Glutamatergic neuron (in vitro differentiated cells): Measurements from ENCODE around the gene KRT32. TPM values are rescaled to one million over a fixed set of nuclear protein-coding genes. Genes with fewer than 3 reads are reported as not detected.
"Not testable (repeated sequence)": the region's sequence is repeated elsewhere in the genome, so short reads cannot be mapped to it uniquely, and the experiment has no call there.

Source experiments
- DNase-seq: peaks from one replicate; pipeline ENCODE4 v3.0.0; 2022
- H3K27ac Mint-ChIP-seq: one replicate; pipeline ENCODE4 v1.8.0; 2020; ENCODE audit warnings: mild to moderate bottlenecking, mixed read lengths, inconsistent platforms; ENCODE audit not compliant: unreplicated experiment
- H3K27me3 Mint-ChIP-seq: one replicate; pipeline ENCODE4 v1.8.0; 2020; ENCODE audit warnings: mild to moderate bottlenecking, moderate library complexity, mixed read lengths, inconsistent platforms; ENCODE audit not compliant: unreplicated experiment
- H3K36me3 Mint-ChIP-seq: one replicate; pipeline ENCODE4 v1.8.0; 2020; ENCODE audit warnings: mild to moderate bottlenecking, mixed read lengths, inconsistent platforms; ENCODE audit not compliant: unreplicated experiment
- H3K4me1 Mint-ChIP-seq: one replicate; pipeline ENCODE4 v1.8.0; 2020; ENCODE audit warnings: mild to moderate bottlenecking, low read depth, mixed read lengths, inconsistent platforms; ENCODE audit not compliant: unreplicated experiment
- H3K4me3 Mint-ChIP-seq: one replicate; pipeline ENCODE4 v1.8.0; 2020; ENCODE audit warnings: mild to moderate bottlenecking, mixed read lengths, inconsistent platforms; ENCODE audit not compliant: unreplicated experiment
- H3K9me3 Mint-ChIP-seq: one replicate; pipeline ENCODE4 v1.8.0; 2020; ENCODE audit warnings: mild to moderate bottlenecking, moderate library complexity, mixed read lengths, inconsistent platforms; ENCODE audit not compliant: unreplicated experiment
- CTCF ChIP-seq: fragments of 200-600 bp; sonication (generic); IDR thresholded peaks from one replicate; pipeline ENCODE4 v1.5.0; 2021; ENCODE audit not compliant: partially characterized antibody, unreplicated experiment
- total RNA-seq: library from RNA; stranded (reverse); fragmentation: NEBNext Ultra II Directional; extraction: Animal tissue kit (Norgen Biotek cat#: 25700); gene quantifications from one replicate; pipeline ENCODE4 v1.2.1, GENCODE V29; 2021; ENCODE audit not compliant: unreplicated experiment

Gene KRT32
- total RNA-seq, 1 donor from 2014 or later: not detected

GRCh38 chr17:41434415-41434814, 32.8 kb downstream of the KRT32 start:
- no peaks in the 10 kb centered on the region for H3K27me3 Mint-ChIP-seq
- no peaks in the 10 kb centered on the region for H3K9me3 Mint-ChIP-seq
- no peak for DNase-seq
- H3K4me1 Mint-ChIP-seq: no peaks in the 10 kb centered on the region
- H3K4me3 Mint-ChIP-seq: no peak overlapping the region
- TF ChIP-seq CTCF: no peak
- no peaks in the 10 kb centered on the region for H3K36me3 Mint-ChIP-seq
- H3K27ac Mint-ChIP-seq: no peak overlapping the region

- H3K9me3 Mint-ChIP-seq: no peaks in the 10 kb centered on the region
- no peaks in the 10 kb centered on the region for H3K4me1 Mint-ChIP-seq
- H3K27ac Mint-ChIP-seq: no peak overlapping the region
- no peak for TF ChIP-seq CTCF
- no peaks in the 10 kb centered on the region for H3K36me3 Mint-ChIP-seq
- no peaks in the 10 kb centered on the region for H3K27me3 Mint-ChIP-seq
- no peak for DNase-seq
- no peak overlapping the region for H3K4me3 Mint-ChIP-seq
Measured at GRCh38 chr17:41434005-41434404, 33.2 kb downstream of the KRT32 start.

GRCh38 chr17:41433586-41433985, 33.6 kb downstream of the KRT32 start:
- Mint-ChIP-seq H3K27ac (no peak overlapping the region), H3K27me3 (no peaks in the 10 kb centered on the region), H3K4me3 (no peak overlapping the region), H3K9me3 (no peaks in the 10 kb centered on the region), H3K4me1 (no peaks in the 10 kb centered on the region), H3K36me3 (no peaks in the 10 kb centered on the region)
- no peak for TF ChIP-seq CTCF
- DNase-seq: no peak

- not testable (repeated sequence) for H3K4me3 Mint-ChIP-seq, H3K36me3 Mint-ChIP-seq, H3K4me1 Mint-ChIP-seq, H3K27me3 Mint-ChIP-seq, DNase-seq, H3K27ac Mint-ChIP-seq, H3K9me3 Mint-ChIP-seq
Measured at GRCh38 chr17:41430376-41430775, 36.8 kb downstream of the KRT32 start.

- TF ChIP-seq CTCF: no peak
- no peaks in the 10 kb centered on the region for H3K4me1 Mint-ChIP-seq
- no peak overlapping the region for H3K4me3 Mint-ChIP-seq
- H3K27ac Mint-ChIP-seq: no peak overlapping the region
- no peaks in the 10 kb centered on the region for H3K36me3 Mint-ChIP-seq
- no peak for DNase-seq
- no peaks in the 10 kb centered on the region for H3K27me3 Mint-ChIP-seq
- H3K9me3 Mint-ChIP-seq: no peaks in the 10 kb centered on the region
Measured at GRCh38 chr17:41429667-41430066, 37.5 kb downstream of the KRT32 start.
